ENCODE measurements around the gene SPOCD1.
A peak's percentile ranks its signal among the peaks of the same experiment; 100 is the strongest.

Gene SPOCD1

DNA sequence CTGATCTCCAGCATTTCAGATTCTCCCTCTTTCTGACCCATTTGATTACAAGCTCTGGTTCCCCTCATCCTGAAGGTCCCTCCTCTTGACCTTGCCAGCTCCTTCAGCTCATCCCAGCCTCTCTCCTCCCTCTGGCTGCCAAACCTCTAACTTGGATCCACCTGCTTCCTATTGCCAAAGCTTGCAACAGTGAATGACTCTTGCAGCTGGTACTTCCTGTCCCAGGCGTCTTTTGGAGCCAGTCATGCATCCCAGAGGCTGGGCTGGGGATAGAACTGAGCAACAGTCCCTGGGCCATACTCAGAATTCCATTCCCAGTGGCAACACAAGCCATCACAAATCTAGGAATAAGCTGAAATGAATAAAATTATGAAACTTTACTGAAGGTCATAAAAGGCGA, 27.7 kb upstream of the SPOCD1 start:
- peak; percentile 15 to 62 for DNase-seq
- Histone ChIP-seq H2BK12ac (ENCODE audit: low read length) (no peak overlapping the region), H3K4me1 (ENCODE audit: control insufficient read depth in 1 of 2, insufficient read depth in 2 of 2, low read length in 2 of 2) (no peaks in the 10 kb centered on the region), H3K9me3 (ENCODE audit: insufficient read depth, low read depth, low read length) (no peaks in the 10 kb centered on the region), H2BK5ac (ENCODE audit: low read depth, low read length, poor library complexity) (no peak overlapping the region), H4K8ac (ENCODE audit: low read depth, low read length) (no peak overlapping the region), H2AK5ac (ENCODE audit: low read length) (no peak overlapping the region), H3K4me3 (ENCODE audit: low read depth, low read length) (no peak overlapping the region), H3K79me1 (ENCODE audit: low read length) (no peaks in the 10 kb centered on the region), H3K23ac (ENCODE audit: low read length) (no peak overlapping the region), H3K4ac (ENCODE audit: low read depth, low read length) (no peak overlapping the region), H4K12ac (ENCODE audit: low read depth, low read length) (no peak overlapping the region), H3K27ac (ENCODE audit: low read depth, low read length) (no peak overlapping the region), H3K27me3 (ENCODE audit: insufficient read depth, low read length) (no peaks in the 10 kb centered on the region), H3K79me2 (ENCODE audit: control insufficient read depth, insufficient read depth, low read length, poor library complexity) (no peaks in the 10 kb centered on the region), H3K9ac (ENCODE audit: low read length) (no peak overlapping the region), H3K36me3 (ENCODE audit: control insufficient read depth in 1 of 2, insufficient read depth in 2 of 2, low read length in 2 of 2) (no peaks in the 10 kb centered on the region), H2BK120ac (ENCODE audit: insufficient read depth, low read length, poor library complexity) (no peak overlapping the region), H2AFZ (ENCODE audit: insufficient read depth, low read length, poor library complexity) (no peak overlapping the region), H3K4me2 (ENCODE audit: low read length) (no peak overlapping the region), H3K14ac (ENCODE audit: low read length) (no peak overlapping the region), H3K18ac (ENCODE audit: low read length) (no peak overlapping the region), H4K91ac (ENCODE audit: low read depth, low read length) (no peak overlapping the region)
- no CpG with 5 or more reads among the region's 2 CpGs for WGBS (ENCODE audit: extremely low coverage, insufficient coverage, insufficient read length)

DNA sequence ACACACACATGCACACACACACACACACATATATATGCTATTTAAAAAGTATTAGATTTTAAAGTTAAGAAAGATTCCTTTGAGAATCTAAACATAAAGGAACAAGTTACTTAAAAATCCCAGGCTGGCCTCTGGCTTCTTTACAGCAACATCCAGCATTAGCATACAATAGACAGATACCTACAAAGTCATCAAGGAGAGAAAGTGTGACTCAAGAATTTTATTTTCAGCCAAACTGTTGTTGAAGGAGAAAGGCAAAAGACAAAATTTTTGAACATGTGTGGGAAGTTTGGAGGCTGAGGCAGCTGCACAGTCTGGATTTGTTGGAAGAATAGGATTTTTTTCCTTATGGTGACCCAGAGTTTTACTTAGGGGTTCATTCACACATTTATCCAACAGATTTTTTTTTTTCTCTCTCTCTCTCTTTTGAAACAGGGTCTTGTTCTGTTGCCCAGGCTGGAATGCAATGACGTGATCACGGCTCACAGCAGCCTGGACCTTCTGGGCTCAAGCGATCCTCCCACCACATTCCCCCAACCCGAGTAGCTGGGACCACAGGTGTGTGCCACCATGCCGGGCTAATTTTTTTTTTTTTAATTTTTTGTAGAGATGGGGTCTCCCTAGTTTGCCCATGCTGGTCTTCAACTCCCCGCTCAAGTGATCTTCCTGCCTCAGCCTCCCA, 24.0 kb upstream of the SPOCD1 start:
- H3K23ac ChIP-seq (ENCODE audit: low read length) = no peak overlapping the region
- H3K4me1 ChIP-seq (ENCODE audit: control insufficient read depth in 1 of 2, insufficient read depth in 2 of 2, low read length in 2 of 2) = no peaks in the 10 kb centered on the region
- H2BK5ac ChIP-seq (ENCODE audit: low read depth, low read length, poor library complexity) = no peak overlapping the region
- no peaks in the 10 kb centered on the region for H3K79me1 ChIP-seq (ENCODE audit: low read length)
- no peaks in the 10 kb centered on the region for H3K27me3 ChIP-seq (ENCODE audit: insufficient read depth, low read length)
- H2AK5ac ChIP-seq (ENCODE audit: low read length) = no peak overlapping the region
- H3K14ac ChIP-seq (ENCODE audit: low read length) = no peak overlapping the region
- H3K18ac ChIP-seq (ENCODE audit: low read length) = no peak overlapping the region
- no peak overlapping the region for H3K27ac ChIP-seq (ENCODE audit: low read depth, low read length)
- H4K8ac ChIP-seq (ENCODE audit: low read depth, low read length) = no peak overlapping the region
- H3K36me3 ChIP-seq (ENCODE audit: control insufficient read depth in 1 of 2, insufficient read depth in 2 of 2, low read length in 2 of 2) = no peaks in the 10 kb centered on the region
- no peak overlapping the region for H3K4me3 ChIP-seq (ENCODE audit: low read depth, low read length)
- H4K12ac ChIP-seq (ENCODE audit: low read depth, low read length) = no peak overlapping the region
- H3K9me3 ChIP-seq (ENCODE audit: insufficient read depth, low read depth, low read length) = no peaks in the 10 kb centered on the region
- H3K79me2 ChIP-seq (ENCODE audit: control insufficient read depth, insufficient read depth, low read length, poor library complexity) = no peaks in the 10 kb centered on the region
- H2BK12ac ChIP-seq (ENCODE audit: low read length) = no peak overlapping the region
- H3K9ac ChIP-seq (ENCODE audit: low read length) = no peak overlapping the region
- no CpG with 5 or more reads among the region's 6 CpGs for WGBS (ENCODE audit: extremely low coverage, insufficient coverage, insufficient read length)
- no peak overlapping the region for H4K91ac ChIP-seq (ENCODE audit: low read depth, low read length)
- H3K4me2 ChIP-seq (ENCODE audit: low read length) = no peak overlapping the region
- H2AFZ ChIP-seq (ENCODE audit: insufficient read depth, low read length, poor library complexity) = no peak overlapping the region
- H2BK120ac ChIP-seq (ENCODE audit: insufficient read depth, low read length, poor library complexity) = no peak overlapping the region
- H3K4ac ChIP-seq (ENCODE audit: low read depth, low read length) = no peak overlapping the region
- DNase-seq = no peak

DNA sequence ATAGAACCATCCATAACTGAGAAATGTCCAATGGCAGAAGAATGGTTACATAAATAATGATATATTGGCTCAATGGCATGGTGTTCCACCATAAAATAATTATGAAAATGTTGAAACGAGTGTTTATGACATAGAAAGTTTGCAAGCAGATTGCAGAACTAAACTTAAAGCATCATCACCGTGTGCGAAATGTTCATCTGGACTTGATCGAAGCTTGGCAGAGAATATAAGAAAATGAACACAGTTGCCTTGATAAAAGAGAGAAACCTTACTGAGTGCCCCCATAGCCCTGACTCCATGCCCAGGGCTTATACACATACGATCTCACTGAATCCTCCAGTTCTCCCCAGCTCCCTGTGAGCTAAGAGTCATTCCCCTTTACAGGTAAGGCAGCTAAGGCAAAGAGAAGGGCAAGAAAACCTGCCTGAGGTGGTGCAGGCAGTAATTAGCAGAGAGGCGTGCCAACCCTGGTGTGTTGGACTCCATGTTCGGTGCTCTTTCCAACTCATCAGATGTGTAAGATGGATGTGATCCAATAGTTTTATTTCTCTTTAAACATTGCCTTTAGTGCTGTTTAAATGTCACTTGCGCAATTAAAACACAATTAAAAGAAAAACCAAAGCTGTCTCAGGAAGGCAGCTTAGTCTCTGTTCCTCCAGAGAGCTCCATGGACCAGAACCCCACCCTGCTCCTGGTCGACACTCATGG, 21.8 kb upstream of the SPOCD1 start:
- Histone ChIP-seq H3K79me2 (ENCODE audit: control insufficient read depth, insufficient read depth, low read length, poor library complexity) (no peaks in the 10 kb centered on the region), H3K27me3 (ENCODE audit: insufficient read depth, low read length) (no peaks in the 10 kb centered on the region), H4K91ac (ENCODE audit: low read depth, low read length) (no peak overlapping the region), H2BK5ac (ENCODE audit: low read depth, low read length, poor library complexity) (no peak overlapping the region), H3K79me1 (ENCODE audit: low read length) (no peaks in the 10 kb centered on the region), H4K8ac (ENCODE audit: low read depth, low read length) (no peak overlapping the region), H2AFZ (ENCODE audit: insufficient read depth, low read length, poor library complexity) (no peak overlapping the region), H4K12ac (ENCODE audit: low read depth, low read length) (no peak overlapping the region), H3K23ac (ENCODE audit: low read length) (no peak overlapping the region), H3K14ac (ENCODE audit: low read length) (no peak overlapping the region), H3K9me3 (ENCODE audit: insufficient read depth, low read depth, low read length) (no peaks in the 10 kb centered on the region), H3K4me3 (ENCODE audit: low read depth, low read length) (no peak overlapping the region), H2BK12ac (ENCODE audit: low read length) (no peak overlapping the region), H3K9ac (ENCODE audit: low read length) (no peak overlapping the region), H2AK5ac (ENCODE audit: low read length) (no peak overlapping the region), H3K4me2 (ENCODE audit: low read length) (no peak overlapping the region), H3K36me3 (ENCODE audit: control insufficient read depth in 1 of 2, insufficient read depth in 2 of 2, low read length in 2 of 2) (no peaks in the 10 kb centered on the region), H3K4me1 (ENCODE audit: control insufficient read depth in 1 of 2, insufficient read depth in 2 of 2, low read length in 2 of 2) (no peaks in the 10 kb centered on the region), H2BK120ac (ENCODE audit: insufficient read depth, low read length, poor library complexity) (no peak overlapping the region), H3K4ac (ENCODE audit: low read depth, low read length) (no peak overlapping the region), H3K18ac (ENCODE audit: low read length) (no peak overlapping the region), H3K27ac (ENCODE audit: low read depth, low read length) (no peak overlapping the region)
- WGBS (ENCODE audit: extremely low coverage, insufficient coverage, insufficient read length) = no CpG with 5 or more reads among the region's 9 CpGs
- no peak for DNase-seq

DNA sequence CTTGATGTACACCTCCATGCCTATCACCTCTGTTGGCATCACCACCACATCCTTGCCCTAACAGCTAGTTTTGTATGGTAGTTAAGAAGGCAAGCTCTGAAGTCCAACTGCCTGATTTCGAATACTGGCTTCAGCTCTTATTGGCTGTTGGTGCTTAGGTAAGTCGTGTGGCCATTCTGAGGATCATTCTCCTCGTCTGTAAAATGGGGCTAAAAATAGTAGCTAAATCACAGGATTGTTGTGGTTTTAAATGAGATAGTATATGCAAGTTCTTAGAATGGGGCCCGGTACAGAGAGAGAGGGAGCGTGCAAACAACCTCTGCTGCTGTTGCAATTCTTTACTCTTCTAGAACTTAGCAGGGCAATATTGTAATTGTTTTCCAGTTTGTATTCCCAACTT, 20.8 kb upstream of the SPOCD1 start:
- no peak overlapping the region for H3K27ac ChIP-seq (ENCODE audit: low read depth, low read length)
- H2BK12ac ChIP-seq (ENCODE audit: low read length) = no peak overlapping the region
- H4K12ac ChIP-seq (ENCODE audit: low read depth, low read length) = no peak overlapping the region
- H4K91ac ChIP-seq (ENCODE audit: low read depth, low read length) = no peak overlapping the region
- no peak overlapping the region for H2BK5ac ChIP-seq (ENCODE audit: low read depth, low read length, poor library complexity)
- H3K23ac ChIP-seq (ENCODE audit: low read length) = no peak overlapping the region
- no peaks in the 10 kb centered on the region for H3K4me1 ChIP-seq (ENCODE audit: control insufficient read depth in 1 of 2, insufficient read depth in 2 of 2, low read length in 2 of 2)
- no peak overlapping the region for H3K4me2 ChIP-seq (ENCODE audit: low read length)
- no peaks in the 10 kb centered on the region for H3K79me2 ChIP-seq (ENCODE audit: control insufficient read depth, insufficient read depth, low read length, poor library complexity)
- H3K4me3 ChIP-seq (ENCODE audit: low read depth, low read length) = no peak overlapping the region
- H4K8ac ChIP-seq (ENCODE audit: low read depth, low read length) = no peak overlapping the region
- no peak overlapping the region for H3K14ac ChIP-seq (ENCODE audit: low read length)
- H2BK120ac ChIP-seq (ENCODE audit: insufficient read depth, low read length, poor library complexity) = no peak overlapping the region
- H3K9me3 ChIP-seq (ENCODE audit: insufficient read depth, low read depth, low read length) = no peaks in the 10 kb centered on the region
- no peaks in the 10 kb centered on the region for H3K27me3 ChIP-seq (ENCODE audit: insufficient read depth, low read length)
- no CpG with 5 or more reads among the region's 5 CpGs for WGBS (ENCODE audit: extremely low coverage, insufficient coverage, insufficient read length)
- H3K79me1 ChIP-seq (ENCODE audit: low read length) = no peaks in the 10 kb centered on the region
- H3K9ac ChIP-seq (ENCODE audit: low read length) = no peak overlapping the region
- no peak overlapping the region for H2AFZ ChIP-seq (ENCODE audit: insufficient read depth, low read length, poor library complexity)
- no peak for DNase-seq
- no peak overlapping the region for H3K4ac ChIP-seq (ENCODE audit: low read depth, low read length)
- no peaks in the 10 kb centered on the region for H3K36me3 ChIP-seq (ENCODE audit: control insufficient read depth in 1 of 2, insufficient read depth in 2 of 2, low read length in 2 of 2)
- no peak overlapping the region for H2AK5ac ChIP-seq (ENCODE audit: low read length)
- H3K18ac ChIP-seq (ENCODE audit: low read length) = no peak overlapping the region

Data from trophoblast cell (in vitro differentiated cells and primary cell).